Breast epithelium (tissue), 3 donors: ENCODE measurements around the gene GRIK1.

ENCODE experiments used
- POLR2A ChIP-seq: fragments of 450-650 bp; IDR thresholded peaks from one replicate; pipeline ENCODE4 v1.6.1; 2016; ENCODE audit warnings: antibody characterized with exemption, mild to moderate bottlenecking, moderate library complexity
- TF ChIP-seq, protein P1 (sequence below), 3 donors: fragments of 450-650 bp; IDR thresholded peaks; one replicate each; pipeline ENCODE4 v1.5.1; 2016 to 2017; ENCODE audit warnings: antibody characterized with exemption in 3 of 3, mild to moderate bottlenecking in 3 of 3, moderate library complexity in 3 of 3

- TF ChIP-seq, protein P1, sequence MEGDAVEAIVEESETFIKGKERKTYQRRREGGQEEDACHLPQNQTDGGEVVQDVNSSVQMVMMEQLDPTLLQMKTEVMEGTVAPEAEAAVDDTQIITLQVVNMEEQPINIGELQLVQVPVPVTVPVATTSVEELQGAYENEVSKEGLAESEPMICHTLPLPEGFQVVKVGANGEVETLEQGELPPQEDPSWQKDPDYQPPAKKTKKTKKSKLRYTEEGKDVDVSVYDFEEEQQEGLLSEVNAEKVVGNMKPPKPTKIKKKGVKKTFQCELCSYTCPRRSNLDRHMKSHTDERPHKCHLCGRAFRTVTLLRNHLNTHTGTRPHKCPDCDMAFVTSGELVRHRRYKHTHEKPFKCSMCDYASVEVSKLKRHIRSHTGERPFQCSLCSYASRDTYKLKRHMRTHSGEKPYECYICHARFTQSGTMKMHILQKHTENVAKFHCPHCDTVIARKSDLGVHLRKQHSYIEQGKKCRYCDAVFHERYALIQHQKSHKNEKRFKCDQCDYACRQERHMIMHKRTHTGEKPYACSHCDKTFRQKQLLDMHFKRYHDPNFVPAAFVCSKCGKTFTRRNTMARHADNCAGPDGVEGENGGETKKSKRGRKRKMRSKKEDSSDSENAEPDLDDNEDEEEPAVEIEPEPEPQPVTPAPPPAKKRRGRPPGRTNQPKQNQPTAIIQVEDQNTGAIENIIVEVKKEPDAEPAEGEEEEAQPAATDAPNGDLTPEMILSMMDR (IDR thresholded peaks at IDR 0.05), result no peak
- no peak for TF ChIP-seq POLR2A
Observed at GRCh38 chr21:29825936-29826335, 113.9 kb downstream of the GRIK1 start.
